BLaER1 (cell line): ENCODE measurements around the gene PRKAG2.
"Not testable (repeated sequence)": the region's sequence is repeated elsewhere in the genome, so short reads cannot be mapped to it uniquely, and the experiment has no call there.

Experiments
- H3K27ac ChIP-seq: shearing (Covaris generic); formaldehyde crosslinking; 2 replicates; pipeline ENCODE4 v1.8.1; 2022
- H3K27me3 ChIP-seq: shearing (Covaris generic); formaldehyde crosslinking; 2 replicates; pipeline ENCODE4 v1.8.1; 2022
- H3K36me3 ChIP-seq: shearing (Covaris generic); formaldehyde crosslinking; 2 replicates; pipeline ENCODE4 v1.8.1; 2022
- H3K4me1 ChIP-seq: shearing (Covaris generic); formaldehyde crosslinking; 2 replicates; pipeline ENCODE4 v1.8.1; 2022
- H3K4me2 ChIP-seq: shearing (Covaris generic); formaldehyde crosslinking; 2 replicates; pipeline ENCODE4 v1.8.1; 2022
- H3K4me3 ChIP-seq: shearing (Covaris generic); formaldehyde crosslinking; 2 replicates; pipeline ENCODE4 v1.8.1; 2022
- H3K9ac ChIP-seq: shearing (Covaris generic); formaldehyde crosslinking; 2 replicates; pipeline ENCODE4 v1.8.1; 2022
- H3K9me3 ChIP-seq: shearing (Covaris generic); formaldehyde crosslinking; 2 replicates; pipeline ENCODE4 v1.8.1; 2022
- H4K20me1 ChIP-seq: shearing (Covaris generic); formaldehyde crosslinking; 2 replicates; pipeline ENCODE4 v1.8.1; 2022
- Cebpa-rat ChIP-seq: shearing (Covaris generic); IDR thresholded peaks from 2 replicates; pipeline ENCODE4 v1.8.1; 2022

PRKAG2 gene

GRCh38 chr7:151918510-151918843 is 41.6 kb upstream of the PRKAG2 start:
- H3K4me2 ChIP-seq, result no peak overlapping the region
- no peak overlapping the region for H3K27ac ChIP-seq
- H3K4me3 ChIP-seq, result no peak overlapping the region
- H3K27me3 ChIP-seq, result no peaks in the 10 kb centered on the region
- peaks cover 12% of the 10 kb centered on the region for H3K9me3 ChIP-seq
- no peak overlapping the region for H3K9ac ChIP-seq
- H3K4me1 ChIP-seq, result no peaks in the 10 kb centered on the region
- no peaks in the 10 kb centered on the region for H3K36me3 ChIP-seq
- no peaks in the 10 kb centered on the region for H4K20me1 ChIP-seq
- no peak for TF ChIP-seq Cebpa-rat

- Histone ChIP-seq H3K9ac (no peak overlapping the region), H3K27ac (no peak overlapping the region), H4K20me1 (no peaks in the 10 kb centered on the region), H3K36me3 (no peaks in the 10 kb centered on the region), H3K9me3 (peaks cover 14% of the 10 kb centered on the region), H3K27me3 (no peaks in the 10 kb centered on the region), H3K4me3 (no peak overlapping the region), H3K4me1 (no peaks in the 10 kb centered on the region), H3K4me2 (no peak overlapping the region)
- TF ChIP-seq Cebpa-rat, result no peak
Measured at GRCh38 chr7:151917791-151918509, 41.0 kb upstream of the PRKAG2 start.

DNA sequence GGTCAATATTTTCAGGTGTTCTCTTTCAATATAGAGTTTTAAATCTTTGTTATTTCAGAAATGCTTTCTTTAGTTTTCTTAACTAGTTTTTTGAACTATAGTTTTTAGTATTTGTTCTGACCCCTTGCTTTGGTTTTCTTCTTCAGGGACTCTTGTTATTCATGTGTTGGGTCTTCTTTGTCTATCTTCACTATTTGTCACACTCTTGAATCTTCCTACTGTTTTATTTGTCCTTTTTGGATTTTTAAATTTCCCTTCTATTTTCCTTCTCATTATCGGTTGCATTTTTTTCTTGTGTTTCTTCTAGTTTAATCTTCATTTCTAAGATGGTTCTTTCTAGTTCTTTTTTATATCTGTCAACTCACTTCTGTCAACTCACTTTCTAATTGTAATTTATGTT is 37.1 kb upstream of the PRKAG2 start:
- H4K20me1 ChIP-seq, result no peaks in the 10 kb centered on the region
- no peak overlapping the region for H3K4me2 ChIP-seq
- no peaks in the 10 kb centered on the region for H3K4me1 ChIP-seq
- no peak overlapping the region for H3K27ac ChIP-seq
- H3K27me3 ChIP-seq, result no peaks in the 10 kb centered on the region
- no peak for TF ChIP-seq Cebpa-rat
- peaks cover 14% of the 10 kb centered on the region for H3K9me3 ChIP-seq
- no peaks in the 10 kb centered on the region for H3K36me3 ChIP-seq
- H3K4me3 ChIP-seq, result no peak overlapping the region
- no peak overlapping the region for H3K9ac ChIP-seq

DNA sequence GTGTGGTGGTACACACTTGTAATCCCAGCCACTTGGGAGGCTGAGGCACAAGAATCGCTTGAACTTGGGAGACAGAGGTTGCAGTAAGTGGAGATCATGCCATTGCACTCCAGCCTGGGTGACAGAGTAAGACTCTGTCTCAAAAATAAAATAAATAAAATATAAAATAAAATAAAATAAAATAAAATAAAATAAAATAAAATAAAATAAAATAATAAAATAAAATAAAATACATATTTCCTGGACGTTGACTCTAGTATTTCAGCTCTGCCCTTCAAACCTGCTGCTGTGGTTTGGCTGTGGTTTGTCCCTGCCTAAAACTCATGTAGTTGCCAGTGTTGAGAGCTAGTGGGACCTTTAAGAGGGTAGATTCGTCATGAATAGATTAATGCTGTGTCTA is 33.7 kb upstream of the PRKAG2 start:
- not testable (repeated sequence) for H4K20me1 ChIP-seq, H3K4me1 ChIP-seq, H3K4me2 ChIP-seq, H3K4me3 ChIP-seq, H3K27ac ChIP-seq, H3K9ac ChIP-seq, H3K27me3 ChIP-seq, H3K36me3 ChIP-seq
- peaks cover 14% of the 10 kb centered on the region for H3K9me3 ChIP-seq

DNA sequence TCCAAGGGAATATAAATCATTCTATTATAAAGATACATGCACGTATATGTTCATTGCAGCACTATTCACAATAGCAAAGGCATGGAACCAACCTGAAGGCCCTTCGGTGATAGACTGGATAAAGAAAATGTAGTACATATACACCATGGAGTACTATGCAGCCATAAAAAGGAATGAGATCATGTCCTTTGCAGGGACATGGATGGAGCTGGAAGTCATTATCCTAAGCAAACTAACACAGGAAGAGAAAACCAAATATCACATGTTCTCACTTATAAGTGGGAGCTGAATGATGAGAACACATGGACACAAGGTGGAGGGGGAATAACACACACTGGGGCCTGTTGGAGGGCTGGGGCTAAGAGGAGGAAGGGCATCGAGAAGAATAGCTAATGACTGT is 30.2 kb upstream of the PRKAG2 start:
- not testable (repeated sequence) for H3K9me3 ChIP-seq, H4K20me1 ChIP-seq

GRCh38 chr7:151905766-151906165 is 28.9 kb upstream of the PRKAG2 start:
- Histone ChIP-seq H3K9me3 (no peaks in the 10 kb centered on the region), H3K4me3 (no peak overlapping the region), H3K4me2 (no peak overlapping the region), H4K20me1 (no peaks in the 10 kb centered on the region), H3K36me3 (no peaks in the 10 kb centered on the region), H3K9ac (no peak overlapping the region), H3K27me3 (no peaks in the 10 kb centered on the region), H3K27ac (no peak overlapping the region), H3K4me1 (peaks cover 8% of the 10 kb centered on the region)
- no peak for TF ChIP-seq Cebpa-rat

More for the DNA sequence above, 30.2 kb upstream of the PRKAG2 start:
- H3K4me3 ChIP-seq, H3K36me3 ChIP-seq, H3K27ac ChIP-seq, H3K4me1 ChIP-seq, H3K9ac ChIP-seq, H3K27me3 ChIP-seq, H3K4me2 ChIP-seq: not testable (repeated sequence)

DNA sequence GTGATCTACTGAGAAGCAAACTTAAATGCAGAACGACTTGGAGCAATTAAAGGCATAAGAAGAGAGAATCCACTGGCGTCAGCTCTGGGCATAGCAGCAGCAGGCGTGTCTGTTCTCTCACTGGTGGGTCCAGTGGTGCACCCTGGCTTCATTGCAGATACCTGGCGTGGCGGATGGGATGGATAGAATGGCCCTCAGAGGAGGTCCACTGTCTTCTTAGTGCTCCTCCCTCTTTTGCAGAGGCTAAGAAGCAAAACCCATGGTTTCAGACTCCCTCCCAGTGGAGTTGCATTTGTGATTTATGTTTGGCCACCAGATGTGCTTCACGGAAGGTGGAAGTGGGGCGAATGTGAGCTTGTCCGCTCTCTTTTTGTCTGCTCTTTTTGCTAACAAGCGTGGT is 28.4 kb upstream of the PRKAG2 start:
- H3K36me3 ChIP-seq, result no peaks in the 10 kb centered on the region
- TF ChIP-seq Cebpa-rat, result no peak
- H3K9ac ChIP-seq, result no peak overlapping the region
- no peaks in the 10 kb centered on the region for H4K20me1 ChIP-seq
- H3K4me1 ChIP-seq, result peaks cover 10% of the 10 kb centered on the region
- no peak overlapping the region for H3K4me3 ChIP-seq
- no peaks in the 10 kb centered on the region for H3K9me3 ChIP-seq
- no peaks in the 10 kb centered on the region for H3K27me3 ChIP-seq
- H3K27ac ChIP-seq, result no peak overlapping the region
- H3K4me2 ChIP-seq, result no peak overlapping the region

DNA sequence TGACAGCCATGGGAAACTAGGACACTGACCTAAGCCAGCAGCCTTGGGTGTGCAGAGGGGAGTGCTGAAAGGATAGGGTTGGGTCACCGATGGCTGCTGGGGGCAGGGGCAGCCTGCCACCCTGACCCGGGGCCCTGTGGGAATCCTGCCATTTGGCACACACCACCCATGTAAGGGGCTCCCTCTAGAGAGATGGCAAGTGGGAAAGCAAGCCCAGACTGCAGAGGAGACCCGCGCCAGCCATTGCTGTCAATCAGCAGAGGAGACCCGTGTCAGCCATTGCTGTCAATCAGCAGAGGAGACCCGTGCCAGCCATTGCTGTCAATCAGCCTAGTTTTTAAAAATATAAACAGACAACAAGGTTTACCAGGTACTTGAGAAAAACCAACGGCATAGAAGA is 27.4 kb upstream of the PRKAG2 start:
- no peak overlapping the region for H3K9ac ChIP-seq
- TF ChIP-seq Cebpa-rat, result no peak
- H3K9me3 ChIP-seq, result no peaks in the 10 kb centered on the region
- H3K27me3 ChIP-seq, result no peaks in the 10 kb centered on the region
- no peak overlapping the region for H3K27ac ChIP-seq
- no peaks in the 10 kb centered on the region for H3K36me3 ChIP-seq
- H3K4me3 ChIP-seq, result no peak overlapping the region
- peaks cover 10% of the 10 kb centered on the region for H3K4me1 ChIP-seq
- H4K20me1 ChIP-seq, result no peaks in the 10 kb centered on the region
- H3K4me2 ChIP-seq, result no peak overlapping the region

DNA sequence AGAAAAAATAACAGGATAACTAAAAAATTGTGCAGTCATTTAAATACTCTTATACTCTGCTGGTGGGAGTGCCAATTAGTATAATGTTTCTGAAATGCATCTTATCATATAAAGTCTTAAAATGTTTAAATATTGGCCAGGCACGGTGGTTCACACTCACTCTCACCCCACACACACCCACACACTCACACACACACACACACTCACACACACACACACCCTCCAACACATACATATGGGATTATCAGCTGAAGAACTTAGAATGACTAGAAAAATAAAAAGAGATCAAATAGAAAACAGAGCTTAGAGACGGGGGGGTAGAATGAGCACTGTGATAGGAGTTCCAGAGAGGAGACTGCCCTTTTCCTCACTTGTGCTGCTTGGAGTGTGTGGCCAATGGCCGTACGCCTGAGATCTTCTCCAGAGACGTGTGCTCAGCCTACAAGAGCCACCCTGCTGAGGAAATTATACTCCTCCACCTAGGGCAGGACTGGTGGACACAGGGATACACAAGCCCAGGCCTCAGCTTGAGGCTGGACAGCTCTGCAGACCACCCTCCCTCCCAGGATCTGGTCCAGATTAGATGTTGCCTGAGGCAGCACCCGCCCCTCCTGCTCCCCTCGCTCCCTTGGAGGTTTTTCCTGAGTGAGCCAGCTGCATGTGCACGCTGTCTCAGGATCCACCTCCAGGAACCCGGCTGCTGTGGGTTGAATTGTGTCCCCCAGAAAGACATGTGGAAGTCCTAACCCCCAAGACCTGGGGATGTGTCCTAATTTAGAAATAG is 26.5 kb upstream of the PRKAG2 start:
- TF ChIP-seq Cebpa-rat, result no peak
- no peaks in the 10 kb centered on the region for H4K20me1 ChIP-seq
- H3K4me3 ChIP-seq, result no peak overlapping the region
- no peak overlapping the region for H3K27ac ChIP-seq
- H3K9ac ChIP-seq, result no peak overlapping the region
- no peaks in the 10 kb centered on the region for H3K9me3 ChIP-seq
- no peaks in the 10 kb centered on the region for H3K36me3 ChIP-seq
- H3K4me1 ChIP-seq, result peaks cover 10% of the 10 kb centered on the region
- no peaks in the 10 kb centered on the region for H3K27me3 ChIP-seq
- H3K4me2 ChIP-seq, result no peak overlapping the region

DNA sequence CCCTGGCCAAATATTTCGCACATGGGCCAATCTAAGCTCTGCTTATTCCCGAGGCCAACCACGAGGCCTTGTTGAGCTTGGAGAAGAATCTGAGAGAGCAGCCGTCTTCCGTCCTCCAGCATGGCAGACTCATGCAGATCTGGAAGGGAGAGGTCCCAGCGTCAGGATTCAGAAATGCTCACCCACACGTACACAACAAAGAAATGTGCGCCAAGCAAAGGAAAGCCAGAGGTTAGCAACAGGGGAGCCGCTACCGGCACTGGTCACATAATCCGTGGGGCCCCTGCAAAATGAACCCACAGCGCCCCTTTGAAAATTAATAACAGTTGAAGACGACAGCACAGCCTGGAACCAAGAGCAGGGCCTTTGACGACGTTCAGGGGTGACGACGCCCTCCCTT is 25.4 kb upstream of the PRKAG2 start:
- H3K27me3 ChIP-seq, result no peaks in the 10 kb centered on the region
- H3K27ac ChIP-seq, result no peak overlapping the region
- H3K4me1 ChIP-seq, result peaks cover 10% of the 10 kb centered on the region
- no peaks in the 10 kb centered on the region for H3K9me3 ChIP-seq
- H4K20me1 ChIP-seq, result no peaks in the 10 kb centered on the region
- no peak overlapping the region for H3K9ac ChIP-seq
- H3K36me3 ChIP-seq, result no peaks in the 10 kb centered on the region
- TF ChIP-seq Cebpa-rat, result no peak
- no peak overlapping the region for H3K4me2 ChIP-seq
- H3K4me3 ChIP-seq, result no peak overlapping the region
